ENCODE measurements around the gene HCST.

The HCST gene

GRCh38 chr19:35939307-35940077, 37.2 kb downstream of the HCST start:
- no peak for DNase-seq

- no peak for DNase-seq
Observed at GRCh38 chr19:35940078-35940775, 37.9 kb downstream of the HCST start.

- DNase-seq = no peak
Observed at GRCh38 chr19:35940839-35941238, 38.5 kb downstream of the HCST start.

GRCh38 chr19:35942235-35942634, 39.9 kb downstream of the HCST start:
- DNase-seq = no peak

- no peak for DNase-seq
Observed at GRCh38 chr19:35943321-35944301, 41.3 kb downstream of the HCST start.

GRCh38 chr19:35944556-35944955, 42.2 kb downstream of the HCST start:
- DNase-seq = no peak

GRCh38 chr19:35945121-35945790, 42.9 kb downstream of the HCST start:
- no peak for DNase-seq

GRCh38 chr19:35946203-35946602, 43.9 kb downstream of the HCST start:
- DNase-seq = no peak

GRCh38 chr19:35949131-35949530, 46.8 kb downstream of the HCST start:
- DNase-seq = no peak
